Measurements from ENCODE around the gene TASP1.

TASP1 gene

GRCh38 chr20:13425381-13426135 is 213.2 kb downstream of the TASP1 start:
- no peak for FAIRE-seq
- no peak for DNase-seq (ENCODE audit: insufficient read length, low spot score)
- TF ChIP-seq CTCF (IDR thresholded peaks at IDR 0.05; ENCODE audit: insufficient read depth, missing control alignments), result no peak

DNA sequence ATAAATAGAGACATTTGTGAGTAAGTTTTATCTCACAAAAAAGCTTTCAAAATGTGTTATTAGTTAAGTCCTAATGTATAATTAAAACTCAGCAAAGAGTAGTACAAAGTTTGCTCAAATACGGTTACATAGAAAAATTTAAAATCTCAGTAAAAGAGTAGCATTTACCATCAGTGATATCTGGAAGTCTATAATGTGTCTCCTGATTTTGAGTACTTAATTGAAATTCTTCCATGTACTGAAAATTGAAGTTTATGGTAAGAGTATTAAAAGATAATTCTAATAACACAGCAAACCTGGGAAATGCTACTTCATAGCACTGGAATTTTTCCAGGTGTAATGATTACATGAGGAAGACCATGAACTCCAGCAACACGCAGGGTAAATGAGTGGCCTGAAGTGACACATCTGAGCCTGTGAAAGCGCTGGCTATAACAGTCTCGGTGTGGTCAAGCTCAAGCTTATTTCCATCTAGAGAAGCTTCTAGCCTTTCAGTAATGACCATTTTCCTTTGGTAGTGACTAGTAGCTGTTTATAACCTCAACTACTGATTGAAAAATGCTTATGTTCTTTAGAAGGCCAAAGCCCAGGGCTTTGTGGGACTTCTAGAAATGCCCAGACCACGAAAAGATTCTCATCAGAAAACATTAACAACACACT is 214.4 kb downstream of the TASP1 start:
- no peak for FAIRE-seq
- no peak for TF ChIP-seq CTCF (IDR thresholded peaks at IDR 0.05; ENCODE audit: insufficient read depth, missing control alignments)
- DNase-seq (ENCODE audit: insufficient read length, low spot score), result no peak

GRCh38 chr20:13423472-13424173 is 215.1 kb downstream of the TASP1 start:
- DNase-seq (ENCODE audit: insufficient read length, low spot score) (no peak), FAIRE-seq (no peak)
- no peak for TF ChIP-seq CTCF (IDR thresholded peaks at IDR 0.05; ENCODE audit: insufficient read depth, missing control alignments)

GRCh38 chr20:13422637-13423036 is 216.1 kb downstream of the TASP1 start:
- FAIRE-seq (no peak), DNase-seq (ENCODE audit: insufficient read length, low spot score) (no peak)
- no peak for TF ChIP-seq CTCF (IDR thresholded peaks at IDR 0.05; ENCODE audit: insufficient read depth, missing control alignments)

DNA sequence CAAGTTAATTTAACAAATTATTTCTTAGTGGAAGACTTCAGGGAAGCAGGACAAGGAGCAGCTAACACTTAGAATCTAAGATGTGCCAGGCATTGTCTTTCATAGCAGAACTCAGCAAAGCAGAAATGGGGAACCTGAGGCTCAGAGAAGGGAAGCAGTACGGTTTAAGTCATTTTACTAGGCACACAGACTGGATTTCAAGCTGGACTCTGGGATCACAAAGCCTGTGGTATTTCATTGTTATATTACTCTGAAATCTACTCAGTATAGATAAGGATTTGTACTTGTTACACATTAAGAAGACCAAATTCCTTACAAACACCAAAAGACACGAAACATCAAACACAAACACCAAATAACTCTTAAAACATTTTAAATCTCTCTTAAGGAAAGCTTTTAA is 218.1 kb downstream of the TASP1 start:
- FAIRE-seq, result no peak
- no peak for DNase-seq (ENCODE audit: insufficient read length, low spot score)
- no peak for TF ChIP-seq CTCF (IDR thresholded peaks at IDR 0.05; ENCODE audit: insufficient read depth, missing control alignments)

DNA sequence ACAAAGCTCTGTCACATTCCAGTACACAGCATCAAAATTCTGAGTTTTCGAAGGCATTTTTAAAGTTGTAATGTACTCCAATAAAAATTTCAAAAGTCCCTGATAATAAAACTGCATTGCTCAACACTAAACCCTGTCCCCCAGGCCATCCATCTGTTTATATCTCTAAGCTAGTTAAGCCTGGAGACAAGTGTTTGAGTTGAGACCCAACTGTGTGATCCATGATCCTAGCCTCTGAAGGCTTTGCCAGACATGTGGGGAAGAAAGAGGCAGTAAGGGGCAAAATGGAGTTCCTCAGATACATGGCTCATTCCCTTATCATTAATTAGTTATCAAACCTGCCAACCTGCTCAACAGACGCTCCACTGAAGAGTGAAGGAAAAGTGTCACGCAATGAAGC is 219.3 kb downstream of the TASP1 start:
- no peak for FAIRE-seq
- no peak for DNase-seq (ENCODE audit: insufficient read length, low spot score)
- no peak for TF ChIP-seq CTCF (IDR thresholded peaks at IDR 0.05; ENCODE audit: insufficient read depth, missing control alignments)

Measured in D721Med (cell line).